DND-41 (cell line): ENCODE measurements around the gene JMJD1C.

ENCODE experiments used
- CTCF ChIP-seq: IDR thresholded peaks from 2 replicates; pipeline ENCODE4 v1.5.1; 2012; ENCODE audit warnings: borderline replicate concordance, low read length, moderate library complexity, mild to moderate bottlenecking; ENCODE audit not compliant: poor library complexity, severe bottlenecking; ENCODE audit errors: extremely low read depth
- EZH2 ChIP-seq: IDR thresholded peaks from 3 replicates; pipeline ENCODE4 v1.6.1; 2012; ENCODE audit warnings: borderline replicate concordance, low read depth, mild to moderate bottlenecking, moderate library complexity, low read length, inconsistent platforms; ENCODE audit not compliant: severe bottlenecking

- no peak for TF ChIP-seq CTCF
- TF ChIP-seq EZH2 = no peak
These were observed 83.7 kb downstream of the JMJD1C start for GRCh38 chr10:63382066-63382465.
